ENCODE data around the gene SEL1L2. TPM values are rescaled to one million over a fixed set of nuclear protein-coding genes. Genes with fewer than 3 reads are reported as not detected.

Gene SEL1L2
- total and polyA plus RNA-seq, 9 donors: 0.12 to 0.50 (median 0.23) TPM; not detected in 6

- no peak overlapping the region for H3K4me3 ChIP-seq (ENCODE audit: low read length)
- no peaks in the 10 kb centered on the region for H3K4me1 ChIP-seq (ENCODE audit: control insufficient read depth, insufficient read depth, low read length)
- no peak overlapping the region for H3K27ac ChIP-seq (ENCODE audit: low read length)
- no peaks in the 10 kb centered on the region for H3K27me3 ChIP-seq (ENCODE audit: control insufficient read depth, insufficient read depth, low read length)
- 80% methylated on average over 1 of the region's 3 CpGs for WGBS (ENCODE audit: insufficient coverage)
- H3K36me3 ChIP-seq (ENCODE audit: control insufficient read depth, insufficient read depth, low read length): no peaks in the 10 kb centered on the region
- no peak for DNase-seq
- H3K9me3 ChIP-seq (replicated peaks; ENCODE audit: control insufficient read depth, low read depth, low read length): no peaks in the 10 kb centered on the region
Observed at GRCh38 chr20:13831476-13831875, 158.9 kb downstream of the SEL1L2 start.

GRCh38 chr20:13825465-13825864 lies 164.9 kb downstream of the SEL1L2 start:
- WGBS (ENCODE audit: insufficient coverage): no CpG with 5 or more reads among the region's 5 CpGs
- H3K9me3 ChIP-seq (replicated peaks; ENCODE audit: control insufficient read depth, low read depth, low read length): no peaks in the 10 kb centered on the region
- no peaks in the 10 kb centered on the region for H3K36me3 ChIP-seq (ENCODE audit: control insufficient read depth, insufficient read depth, low read length)
- no peaks in the 10 kb centered on the region for H3K4me1 ChIP-seq (ENCODE audit: control insufficient read depth, insufficient read depth, low read length)
- DNase-seq: no peak
- H3K4me3 ChIP-seq (ENCODE audit: low read length): no peak overlapping the region
- no peak overlapping the region for H3K27ac ChIP-seq (ENCODE audit: low read length)
- H3K27me3 ChIP-seq (ENCODE audit: control insufficient read depth, insufficient read depth, low read length): peaks cover 2% of the 10 kb centered on the region

- no peaks in the 10 kb centered on the region for H3K4me1 ChIP-seq (ENCODE audit: control insufficient read depth, insufficient read depth, low read length)
- no peaks in the 10 kb centered on the region for H3K36me3 ChIP-seq (ENCODE audit: control insufficient read depth, insufficient read depth, low read length)
- no CpG with 5 or more reads among the region's 3 CpGs for WGBS (ENCODE audit: insufficient coverage)
- no peak overlapping the region for H3K4me3 ChIP-seq (ENCODE audit: low read length)
- peaks cover 2% of the 10 kb centered on the region for H3K27me3 ChIP-seq (ENCODE audit: control insufficient read depth, insufficient read depth, low read length)
- no peak overlapping the region for H3K27ac ChIP-seq (ENCODE audit: low read length)
- no peak for DNase-seq
- H3K9me3 ChIP-seq (replicated peaks; ENCODE audit: control insufficient read depth, low read depth, low read length): no peaks in the 10 kb centered on the region
Observed at GRCh38 chr20:13824459-13824858, 166.0 kb downstream of the SEL1L2 start.

- no peak for DNase-seq
- WGBS (ENCODE audit: insufficient coverage): no CpG with 5 or more reads among the region's 2 CpGs
- peaks cover 6% of the 10 kb centered on the region for H3K36me3 ChIP-seq (ENCODE audit: control insufficient read depth, insufficient read depth, low read length)
- H3K27me3 ChIP-seq (ENCODE audit: control insufficient read depth, insufficient read depth, low read length): peaks cover 2% of the 10 kb centered on the region
- H3K27ac ChIP-seq (ENCODE audit: low read length): no peak overlapping the region
- no peaks in the 10 kb centered on the region for H3K9me3 ChIP-seq (replicated peaks; ENCODE audit: control insufficient read depth, low read depth, low read length)
- no peaks in the 10 kb centered on the region for H3K4me1 ChIP-seq (ENCODE audit: control insufficient read depth, insufficient read depth, low read length)
- H3K4me3 ChIP-seq (ENCODE audit: low read length): no peak overlapping the region
Observed at GRCh38 chr20:13822459-13822858, 168.0 kb downstream of the SEL1L2 start.

- Histone ChIP-seq H3K27ac (ENCODE audit: low read length) (no peak overlapping the region), H3K4me3 (ENCODE audit: low read length) (no peak overlapping the region), H3K27me3 (ENCODE audit: control insufficient read depth, insufficient read depth, low read length) (peaks cover 2% of the 10 kb centered on the region), H3K36me3 (ENCODE audit: control insufficient read depth, insufficient read depth, low read length) (peaks cover 6% of the 10 kb centered on the region), H3K9me3 (replicated peaks; ENCODE audit: control insufficient read depth, low read depth, low read length) (no peaks in the 10 kb centered on the region), H3K4me1 (ENCODE audit: control insufficient read depth, insufficient read depth, low read length) (no peaks in the 10 kb centered on the region)
- no peak for DNase-seq
- WGBS (ENCODE audit: insufficient coverage): 75% methylated on average over 5 of the region's 7 CpGs
Observed at GRCh38 chr20:13821876-13822275, 168.5 kb downstream of the SEL1L2 start.

- Histone ChIP-seq H3K9me3 (replicated peaks; ENCODE audit: control insufficient read depth, low read depth, low read length) (no peaks in the 10 kb centered on the region), H3K36me3 (ENCODE audit: control insufficient read depth, insufficient read depth, low read length) (peaks cover 14% of the 10 kb centered on the region), H3K27ac (ENCODE audit: low read length) (no peak overlapping the region), H3K4me1 (ENCODE audit: control insufficient read depth, insufficient read depth, low read length) (no peaks in the 10 kb centered on the region), H3K27me3 (ENCODE audit: control insufficient read depth, insufficient read depth, low read length) (no peaks in the 10 kb centered on the region), H3K4me3 (ENCODE audit: low read length) (no peak overlapping the region)
- WGBS (ENCODE audit: insufficient coverage): 86% methylated on average over 1 of the region's 5 CpGs
- DNase-seq: peak; percentile 57
Observed at GRCh38 chr20:13819885-13820645, 170.3 kb downstream of the SEL1L2 start.

- Histone ChIP-seq H3K4me3 (ENCODE audit: low read length) (no peak overlapping the region), H3K27ac (ENCODE audit: low read length) (no peak overlapping the region), H3K4me1 (ENCODE audit: control insufficient read depth, insufficient read depth, low read length) (no peaks in the 10 kb centered on the region), H3K9me3 (replicated peaks; ENCODE audit: control insufficient read depth, low read depth, low read length) (no peaks in the 10 kb centered on the region), H3K36me3 (ENCODE audit: control insufficient read depth, insufficient read depth, low read length) (peaks cover 26% of the 10 kb centered on the region), H3K27me3 (ENCODE audit: control insufficient read depth, insufficient read depth, low read length) (no peaks in the 10 kb centered on the region)
- no peak for DNase-seq
Observed at GRCh38 chr20:13817342-13817741, 173.1 kb downstream of the SEL1L2 start.

- no peaks in the 10 kb centered on the region for H3K27me3 ChIP-seq (ENCODE audit: control insufficient read depth, insufficient read depth, low read length)
- H3K4me3 ChIP-seq (ENCODE audit: low read length): no peak overlapping the region
- H3K9me3 ChIP-seq (replicated peaks; ENCODE audit: control insufficient read depth, low read depth, low read length): no peaks in the 10 kb centered on the region
- H3K36me3 ChIP-seq (ENCODE audit: control insufficient read depth, insufficient read depth, low read length): peaks cover 30% of the 10 kb centered on the region
- WGBS (ENCODE audit: insufficient coverage): no CpG with 5 or more reads among the region's 3 CpGs
- H3K4me1 ChIP-seq (ENCODE audit: control insufficient read depth, insufficient read depth, low read length): no peaks in the 10 kb centered on the region
- no peak overlapping the region for H3K27ac ChIP-seq (ENCODE audit: low read length)
- DNase-seq: no peak
Observed at GRCh38 chr20:13816757-13817156, 173.7 kb downstream of the SEL1L2 start.

GRCh38 chr20:13814672-13815071 lies 175.7 kb downstream of the SEL1L2 start:
- no CpG with 5 or more reads among the region's 4 CpGs for WGBS (ENCODE audit: insufficient coverage)
- Histone ChIP-seq H3K36me3 (ENCODE audit: control insufficient read depth, insufficient read depth, low read length) (peaks cover 40% of the 10 kb centered on the region), H3K27me3 (ENCODE audit: control insufficient read depth, insufficient read depth, low read length) (no peaks in the 10 kb centered on the region), H3K9me3 (replicated peaks; ENCODE audit: control insufficient read depth, low read depth, low read length) (no peaks in the 10 kb centered on the region), H3K4me3 (ENCODE audit: low read length) (no peak overlapping the region), H3K27ac (ENCODE audit: low read length) (no peak overlapping the region), H3K4me1 (ENCODE audit: control insufficient read depth, insufficient read depth, low read length) (no peaks in the 10 kb centered on the region)
- DNase-seq: no peak

GRCh38 chr20:13813910-13814309 lies 176.5 kb downstream of the SEL1L2 start:
- H3K4me1 ChIP-seq (ENCODE audit: control insufficient read depth, insufficient read depth, low read length): no peaks in the 10 kb centered on the region
- H3K27ac ChIP-seq (ENCODE audit: low read length): no peak overlapping the region
- H3K4me3 ChIP-seq (ENCODE audit: low read length): no peak overlapping the region
- no peaks in the 10 kb centered on the region for H3K9me3 ChIP-seq (replicated peaks; ENCODE audit: control insufficient read depth, low read depth, low read length)
- H3K36me3 ChIP-seq (ENCODE audit: control insufficient read depth, insufficient read depth, low read length): peaks cover 48% of the 10 kb centered on the region
- 74% methylated on average over 3 of the region's 3 CpGs for WGBS (ENCODE audit: insufficient coverage)
- DNase-seq: no peak
- H3K27me3 ChIP-seq (ENCODE audit: control insufficient read depth, insufficient read depth, low read length): no peaks in the 10 kb centered on the region

GRCh38 chr20:13810446-13810845 lies 180.0 kb downstream of the SEL1L2 start:
- no peak for DNase-seq
- no peak overlapping the region for H3K4me3 ChIP-seq (ENCODE audit: low read length)
- H3K27ac ChIP-seq (ENCODE audit: low read length): no peak overlapping the region
- peaks cover 43% of the 10 kb centered on the region for H3K36me3 ChIP-seq (ENCODE audit: control insufficient read depth, insufficient read depth, low read length)
- H3K9me3 ChIP-seq (replicated peaks; ENCODE audit: control insufficient read depth, low read depth, low read length): no peaks in the 10 kb centered on the region
- no peaks in the 10 kb centered on the region for H3K27me3 ChIP-seq (ENCODE audit: control insufficient read depth, insufficient read depth, low read length)
- no peaks in the 10 kb centered on the region for H3K4me1 ChIP-seq (ENCODE audit: control insufficient read depth, insufficient read depth, low read length)

All from muscle of leg (tissue), 11 donors.